Neural progenitor cell (in vitro differentiated cells): Measurements from ENCODE around the gene CTIF. TPM values are rescaled to one million over a fixed set of nuclear protein-coding genes. Genes with fewer than 3 reads are reported as not detected.

Experiments used
- DNase-seq: peaks from one replicate; pipeline ENCODE4 v3.0.0-alpha.2; 2016; ENCODE audit warnings: low spot score
- H2AFZ ChIP-seq: fragments of 200-600 bp; sonication (generic); replicated peaks from 2 replicates; pipeline ENCODE4 v1.6.1; 2016; ENCODE audit warnings: antibody characterized with exemption
- H3F3A ChIP-seq: fragments of 200-600 bp; sonication (generic); 2 replicates; pipeline ENCODE4 v1.6.1; 2016; ENCODE audit warnings: antibody characterized with exemption, low read depth
- H3K27ac ChIP-seq: fragments of 200-600 bp; sonication (generic); 2 replicates; pipeline ENCODE4 v1.5.1; 2016; ENCODE audit warnings: mild to moderate bottlenecking
- H3K27me3 ChIP-seq: fragments of 200-600 bp; sonication (generic); 2 replicates; pipeline ENCODE4 v1.6.1; 2016; ENCODE audit warnings: mild to moderate bottlenecking, moderate library complexity
- H3K36me3 ChIP-seq: fragments of 200-600 bp; sonication (generic); 2 replicates; pipeline ENCODE4 v1.5.1; 2016
- H3K4me1 ChIP-seq: fragments of 200-600 bp; sonication (generic); 2 replicates; pipeline ENCODE4 v1.6.1; 2016; ENCODE audit warnings: mixed run types
- H3K4me2 ChIP-seq: fragments of 200-600 bp; sonication (generic); 2 replicates; pipeline ENCODE4 v1.6.1; 2016
- H3K4me3 ChIP-seq: fragments of 200-600 bp; sonication (generic); 2 replicates; pipeline ENCODE4 v1.5.1; 2016
- H3K79me2 ChIP-seq: fragments of 200-600 bp; sonication (generic); 2 replicates; pipeline ENCODE4 v1.6.1; 2016; ENCODE audit warnings: low read depth
- H3K9ac ChIP-seq: fragments of 200-600 bp; sonication (generic); 2 replicates; pipeline ENCODE4 v1.6.1; 2016
- H3K9me3 ChIP-seq: fragments of 200-600 bp; sonication (generic); 2 replicates; pipeline ENCODE4 v1.5.1; 2016; ENCODE audit warnings: low read depth
- H4K20me1 ChIP-seq: fragments of 200-600 bp; sonication (generic); 2 replicates; pipeline ENCODE4 v1.6.1; 2016; ENCODE audit warnings: low read depth
- H3K27ac Mint-ChIP-seq: 3 replicates; pipeline ENCODE4 v1.8.0; 2021; ENCODE audit warnings: mixed read lengths
- H3K27me3 Mint-ChIP-seq: 2 replicates; pipeline ENCODE4 v1.8.0; 2022; ENCODE audit warnings: low read depth, mild to moderate bottlenecking, inconsistent platforms, moderate library complexity, mixed read lengths; ENCODE audit not compliant: insufficient read depth
- H3K36me3 Mint-ChIP-seq: 3 replicates; pipeline ENCODE4 v1.8.0; 2021; ENCODE audit warnings: mixed read lengths
- H3K4me1 Mint-ChIP-seq: 3 replicates; pipeline ENCODE4 v1.8.0; 2021; ENCODE audit warnings: mixed read lengths
- H3K4me3 Mint-ChIP-seq: 3 replicates; pipeline ENCODE4 v1.8.0; 2021; ENCODE audit warnings: mild to moderate bottlenecking, moderate library complexity, mixed read lengths
- H3K9me3 Mint-ChIP-seq: 3 replicates; pipeline ENCODE4 v1.8.0; 2020; ENCODE audit warnings: mixed read lengths
- CTCF ChIP-seq: fragments of 200-600 bp; sonication (generic); IDR thresholded peaks from 2 replicates; pipeline ENCODE4 v1.5.1; 2017; ENCODE audit warnings: antibody characterized with exemption, mild to moderate bottlenecking
- EZH2 ChIP-seq: fragments of 200-600 bp; sonication (generic); IDR thresholded peaks from 2 replicates; pipeline ENCODE4 v1.6.1; 2017; ENCODE audit warnings: antibody characterized with exemption, mild to moderate bottlenecking, moderate library complexity
- EZH2phosphoT487 ChIP-seq: fragments of 200-600 bp; sonication (generic); IDR thresholded peaks from 2 replicates; pipeline ENCODE4 v1.6.1; 2017; ENCODE audit warnings: antibody characterized with exemption
- total RNA-seq: library from RNA; depleted of rRNA; stranded (reverse); fragments of >200 nt; gene quantifications from 2 replicates; pipeline ENCODE4 v1.2.3, GENCODE V29; 2015; ENCODE audit warnings: low replicate concordance

The CTIF gene
- total RNA-seq, 1 donor from 2014 or later, result 17.6 TPM

GRCh38 chr18:48594471-48595094 is 55.8 kb downstream of the CTIF start:
- H3K27me3 Mint-ChIP-seq, result no peaks in the 10 kb centered on the region
- H3K36me3 ChIP-seq, result no peaks in the 10 kb centered on the region
- H3K27ac Mint-ChIP-seq, result peak overlapping the region; percentile 57
- H4K20me1 ChIP-seq, result peaks cover 6% of the 10 kb centered on the region
- no peak overlapping the region for H3K9ac ChIP-seq
- H3K4me1 Mint-ChIP-seq, result peaks cover 32% of the 10 kb centered on the region
- DNase-seq, result no peak
- peaks cover 23% of the 10 kb centered on the region for H3K4me1 ChIP-seq
- no peak overlapping the region for H2AFZ ChIP-seq
- no peak overlapping the region for H3K4me3 ChIP-seq
- H3K4me2 ChIP-seq, result no peak overlapping the region
- H3F3A ChIP-seq, result peaks cover 6% of the 10 kb centered on the region
- no peak overlapping the region for H3K27ac ChIP-seq
- H3K9me3 ChIP-seq, result no peaks in the 10 kb centered on the region
- TF ChIP-seq EZH2 (no peak), EZH2phosphoT487 (no peak), CTCF (no peak)
- H3K27me3 ChIP-seq, result no peaks in the 10 kb centered on the region
- H3K36me3 Mint-ChIP-seq, result no peaks in the 10 kb centered on the region
- H3K79me2 ChIP-seq, result no peaks in the 10 kb centered on the region
- no peak overlapping the region for H3K4me3 Mint-ChIP-seq
- no peaks in the 10 kb centered on the region for H3K9me3 Mint-ChIP-seq

- Histone ChIP-seq H4K20me1 (peaks cover 6% of the 10 kb centered on the region), H3K4me2 (no peak overlapping the region), H3K9ac (no peak overlapping the region), H2AFZ (no peak overlapping the region), H3K36me3 (no peaks in the 10 kb centered on the region), H3K9me3 (no peaks in the 10 kb centered on the region), H3K79me2 (no peaks in the 10 kb centered on the region), H3K4me3 (no peak overlapping the region), H3K27ac (no peak overlapping the region), H3F3A (peaks cover 6% of the 10 kb centered on the region), H3K27me3 (no peaks in the 10 kb centered on the region), H3K4me1 (peaks cover 24% of the 10 kb centered on the region)
- Mint-ChIP-seq H3K4me1 (peaks cover 36% of the 10 kb centered on the region), H3K4me3 (no peak overlapping the region), H3K36me3 (no peaks in the 10 kb centered on the region), H3K9me3 (no peaks in the 10 kb centered on the region), H3K27ac (no peak overlapping the region), H3K27me3 (no peaks in the 10 kb centered on the region)
- DNase-seq, result no peak
- TF ChIP-seq EZH2, result no peak
Measured at GRCh38 chr18:48595703-48596218, 56.9 kb downstream of the CTIF start.

GRCh38 chr18:48597110-48597509 is 58.3 kb downstream of the CTIF start:
- Mint-ChIP-seq H3K27ac (no peak overlapping the region), H3K9me3 (peaks cover 2% of the 10 kb centered on the region), H3K4me3 (no peak overlapping the region), H3K36me3 (no peaks in the 10 kb centered on the region), H3K27me3 (no peaks in the 10 kb centered on the region), H3K4me1 (peaks cover 42% of the 10 kb centered on the region)
- H3K27me3 ChIP-seq, result no peaks in the 10 kb centered on the region
- no peak overlapping the region for H2AFZ ChIP-seq
- H3K79me2 ChIP-seq, result no peaks in the 10 kb centered on the region
- peaks cover 29% of the 10 kb centered on the region for H3K4me1 ChIP-seq
- no peak for TF ChIP-seq CTCF
- TF ChIP-seq EZH2, result no peak
- no peak for TF ChIP-seq EZH2phosphoT487
- H3K9me3 ChIP-seq, result no peaks in the 10 kb centered on the region
- no peak overlapping the region for H3K27ac ChIP-seq
- H3K36me3 ChIP-seq, result no peaks in the 10 kb centered on the region
- no peak for DNase-seq
- no peak overlapping the region for H3K4me3 ChIP-seq
- H3F3A ChIP-seq, result peaks cover 4% of the 10 kb centered on the region
- no peak overlapping the region for H3K4me2 ChIP-seq
- H3K9ac ChIP-seq, result no peak overlapping the region
- peaks cover 4% of the 10 kb centered on the region for H4K20me1 ChIP-seq

GRCh38 chr18:48597671-48598070 is 58.8 kb downstream of the CTIF start:
- Histone ChIP-seq H3K4me2 (no peak overlapping the region), H3K9ac (no peak overlapping the region), H3K27me3 (no peaks in the 10 kb centered on the region), H3K79me2 (no peaks in the 10 kb centered on the region), H3K4me3 (no peak overlapping the region), H3K9me3 (no peaks in the 10 kb centered on the region), H4K20me1 (no peaks in the 10 kb centered on the region), H3K27ac (no peak overlapping the region), H3K4me1 (peaks cover 25% of the 10 kb centered on the region), H3F3A (no peaks in the 10 kb centered on the region), H2AFZ (no peak overlapping the region), H3K36me3 (no peaks in the 10 kb centered on the region)
- Mint-ChIP-seq H3K4me3 (no peak overlapping the region), H3K27ac (no peak overlapping the region), H3K4me1 (peaks cover 39% of the 10 kb centered on the region), H3K27me3 (no peaks in the 10 kb centered on the region), H3K9me3 (peaks cover 2% of the 10 kb centered on the region), H3K36me3 (no peaks in the 10 kb centered on the region)
- TF ChIP-seq EZH2 (no peak), EZH2phosphoT487 (no peak), CTCF (no peak)
- no peak for DNase-seq
